GM13976 (cell line): ENCODE results near the gene TBC1D20.

Source experiments
- DNase-seq: peaks from one replicate; pipeline ENCODE4 v3.0.0; 2012; ENCODE audit warnings: low spot score
- in situ Hi-C: fragments of 300-500 bp; cut with MboI; formaldehyde crosslinking; loops from one replicate; pipeline ENCODE4 v1.12.0; 2022; ENCODE audit warnings: low sequenced_read_pairs, mixed read lengths, inconsistent platforms; ENCODE audit not compliant: unreplicated experiment
- TF ChIP-seq, protein P1 (sequence below): IDR thresholded peaks from 2 replicates; pipeline ENCODE4 v1.5.1; 2012; ENCODE audit warnings: borderline replicate concordance, mild to moderate bottlenecking; ENCODE audit not compliant: insufficient read depth; ENCODE audit errors: extremely low read depth, missing control alignments, control extremely low read depth

The TBC1D20 gene

DNA sequence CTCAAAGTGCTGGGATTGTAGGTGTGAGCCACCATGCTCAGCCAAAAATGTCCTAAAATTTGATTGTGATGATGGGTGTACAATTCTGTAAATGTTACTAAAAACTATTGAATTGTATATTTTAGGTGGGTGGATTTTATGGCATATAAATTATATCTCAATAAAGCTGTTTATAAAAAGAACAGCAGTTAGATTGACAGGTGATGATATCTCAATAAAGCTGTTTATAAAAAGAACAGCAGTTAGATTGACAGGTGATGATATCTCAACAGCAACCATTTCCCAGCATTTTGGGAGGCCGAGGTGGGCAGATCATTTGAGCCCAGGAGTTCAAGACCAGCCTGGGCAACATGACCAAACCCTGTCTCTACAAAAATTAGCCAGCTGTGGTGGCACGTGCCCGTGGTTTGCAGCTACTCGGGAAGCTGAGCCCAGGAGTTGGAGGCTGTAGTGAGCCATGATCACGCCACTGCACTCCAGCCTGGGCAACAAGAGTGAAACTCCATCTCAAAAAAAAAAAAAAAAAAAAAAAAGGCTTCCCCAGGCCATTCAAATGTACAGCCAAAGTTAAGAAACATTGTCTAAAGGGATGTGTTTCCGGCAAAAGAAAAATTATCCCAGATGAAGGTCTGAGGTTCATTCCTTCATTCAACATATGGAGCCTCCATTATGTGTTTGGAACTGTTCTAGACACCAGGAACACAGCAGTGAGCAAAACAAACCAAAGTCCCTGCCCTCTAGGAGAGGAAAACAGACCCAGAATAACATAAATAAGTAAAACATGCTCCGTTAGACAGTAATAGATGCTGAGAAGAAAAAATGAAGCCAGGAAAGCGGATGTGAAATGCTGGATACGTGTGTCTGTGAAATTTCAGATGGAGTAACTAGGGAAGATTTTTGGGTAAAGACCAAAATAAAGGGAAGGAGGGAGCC, 55.9 kb downstream of the TBC1D20 start:
- in situ Hi-C loops, result no loop called here
- no peak for DNase-seq
- TF ChIP-seq, protein P1, sequence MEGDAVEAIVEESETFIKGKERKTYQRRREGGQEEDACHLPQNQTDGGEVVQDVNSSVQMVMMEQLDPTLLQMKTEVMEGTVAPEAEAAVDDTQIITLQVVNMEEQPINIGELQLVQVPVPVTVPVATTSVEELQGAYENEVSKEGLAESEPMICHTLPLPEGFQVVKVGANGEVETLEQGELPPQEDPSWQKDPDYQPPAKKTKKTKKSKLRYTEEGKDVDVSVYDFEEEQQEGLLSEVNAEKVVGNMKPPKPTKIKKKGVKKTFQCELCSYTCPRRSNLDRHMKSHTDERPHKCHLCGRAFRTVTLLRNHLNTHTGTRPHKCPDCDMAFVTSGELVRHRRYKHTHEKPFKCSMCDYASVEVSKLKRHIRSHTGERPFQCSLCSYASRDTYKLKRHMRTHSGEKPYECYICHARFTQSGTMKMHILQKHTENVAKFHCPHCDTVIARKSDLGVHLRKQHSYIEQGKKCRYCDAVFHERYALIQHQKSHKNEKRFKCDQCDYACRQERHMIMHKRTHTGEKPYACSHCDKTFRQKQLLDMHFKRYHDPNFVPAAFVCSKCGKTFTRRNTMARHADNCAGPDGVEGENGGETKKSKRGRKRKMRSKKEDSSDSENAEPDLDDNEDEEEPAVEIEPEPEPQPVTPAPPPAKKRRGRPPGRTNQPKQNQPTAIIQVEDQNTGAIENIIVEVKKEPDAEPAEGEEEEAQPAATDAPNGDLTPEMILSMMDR, result no peak

DNA sequence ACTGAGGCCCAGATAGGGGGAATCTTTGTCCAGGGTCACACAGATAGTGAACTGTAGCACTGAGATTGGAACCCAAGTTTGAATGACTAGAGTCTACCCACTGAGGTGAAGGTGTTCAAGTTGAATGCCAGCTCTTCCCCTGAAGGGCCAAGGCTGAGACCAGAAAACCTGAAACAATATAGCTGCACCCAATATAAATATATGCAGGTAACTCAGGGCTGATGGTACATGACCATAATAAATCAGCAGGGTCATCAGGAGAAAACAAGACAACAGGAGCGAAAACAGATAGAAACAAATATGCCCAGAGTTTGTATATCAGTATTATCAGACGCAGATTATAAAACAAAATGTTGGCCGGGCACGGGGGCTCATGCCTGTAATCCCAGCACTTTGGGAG, 58.2 kb downstream of the TBC1D20 start:
- no peak for DNase-seq
- TF ChIP-seq, protein P1, result no peak
- in situ Hi-C loops, result no loop called here

GRCh38 chr20:403582-403957, 58.8 kb downstream of the TBC1D20 start:
- no peak for DNase-seq
- in situ Hi-C loops, result no loop called here
- TF ChIP-seq, protein P1, result no peak

DNA sequence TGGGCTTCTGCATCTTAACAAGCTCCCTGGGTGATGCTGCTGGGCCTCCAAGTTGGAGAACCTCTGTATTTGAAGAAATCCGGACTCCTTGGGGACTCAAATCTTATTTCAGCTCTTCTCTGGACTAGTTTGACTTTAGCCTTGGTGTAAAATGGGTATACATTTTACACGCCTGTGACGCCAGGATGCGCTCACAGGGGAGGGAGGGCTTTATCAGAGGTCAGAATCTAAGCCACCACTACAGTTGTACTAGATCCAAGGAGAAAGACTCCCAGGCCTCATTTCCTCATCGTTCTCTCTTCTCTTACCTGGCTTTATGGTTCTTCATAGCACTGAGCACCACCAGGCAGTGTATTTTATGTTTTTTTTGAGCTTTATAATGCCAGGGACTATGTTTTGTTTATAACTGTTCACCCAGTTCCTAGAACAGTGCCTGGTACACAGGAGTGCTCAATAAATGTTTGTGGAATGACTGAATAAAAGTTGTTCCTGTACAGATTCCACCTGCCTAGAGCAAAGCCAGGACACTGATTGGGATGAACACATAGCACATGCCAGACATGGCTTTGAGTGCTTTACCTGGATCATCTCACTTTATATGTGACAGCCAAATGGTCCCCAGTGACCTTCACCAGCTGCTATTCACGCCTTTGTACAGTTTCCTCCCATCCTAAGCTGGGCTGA, 59.3 kb downstream of the TBC1D20 start:
- TF ChIP-seq, protein P1, result no peak
- no peak for DNase-seq
- in situ Hi-C loops, result no loop called here

- in situ Hi-C loops, result no loop called here
- TF ChIP-seq, protein P1, result no peak
- DNase-seq, result no peak
Measured at GRCh38 chr20:402496-402885, 59.8 kb downstream of the TBC1D20 start.

DNA sequence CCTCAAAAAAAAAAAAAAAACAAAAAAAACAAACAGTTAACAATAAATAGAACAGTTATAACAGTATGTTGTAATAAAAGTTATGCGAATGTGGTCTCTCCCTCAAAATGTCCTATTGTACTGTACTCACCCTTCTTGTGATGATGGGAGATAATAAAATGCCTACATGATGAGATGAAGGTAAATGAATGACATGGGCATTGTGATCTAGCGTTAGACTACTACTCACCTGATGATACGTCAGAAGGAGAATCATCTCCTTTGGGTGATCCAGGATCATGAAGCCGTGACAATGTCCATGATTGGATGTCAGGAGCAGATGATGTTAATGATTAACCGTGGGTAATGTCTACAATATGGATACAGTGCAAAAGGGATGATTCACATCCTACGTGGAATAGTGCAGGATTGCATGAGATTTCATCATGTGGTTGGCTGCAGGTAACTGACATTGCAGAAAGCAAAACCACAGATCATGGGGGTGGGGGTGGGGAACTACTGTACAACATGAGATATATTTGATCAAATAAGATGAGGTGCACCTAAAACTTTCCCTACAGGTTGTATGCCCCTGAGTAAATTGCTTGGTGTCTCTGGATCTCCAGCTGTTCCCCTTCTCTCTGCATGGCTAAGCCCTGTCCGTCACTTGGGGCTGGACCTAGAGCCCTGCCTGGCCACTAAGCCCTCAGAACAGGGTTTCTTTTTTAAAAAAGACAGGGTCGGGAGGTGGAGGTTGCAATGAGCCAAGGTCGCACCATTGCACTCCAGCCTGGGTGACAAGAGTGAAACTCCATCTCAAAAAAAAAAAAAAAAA, 60.4 kb downstream of the TBC1D20 start:
- in situ Hi-C loops, result no loop called here
- TF ChIP-seq, protein P1, result no peak
- DNase-seq, result no peak
